Lung (tissue), 12 donors: Measurements from ENCODE around the gene TNFAIP3. TPM values are rescaled to one million over a fixed set of nuclear protein-coding genes. Genes with fewer than 3 reads are reported as not detected.
A peak's percentile ranks its signal among the peaks of the same experiment; 100 is the strongest.

Experiments used
- ATAC-seq: fragments of 200-7000 bp; cut with Tn5 transposase; one replicate; pipeline ENCODE4 v1.9.1; 2020; ENCODE audit warnings: moderate number of reproducible peaks; ENCODE audit not compliant: insufficient read depth, low FRiP score
- DNase-seq, 3 donors: peaks; one replicate each; pipeline ENCODE4 v3.0.0-alpha.2; 2013 to 2017
- H3K27ac ChIP-seq, 2 donors: one replicate each; pipeline ENCODE4 v1.5.1; 2013; ENCODE audit warnings: mild to moderate bottlenecking in 2 of 2, moderate library complexity in 2 of 2, control low read depth in 1 of 2, inconsistent platforms in 1 of 2, low read depth in 1 of 2, low read length in 1 of 2
- H3K27me3 ChIP-seq, 3 donors: one replicate each; pipeline ENCODE4 v1.5.1; 2013; ENCODE audit warnings: low read length in 2 of 3; ENCODE audit not compliant: control insufficient read depth in 3 of 3, insufficient read depth in 3 of 3
- H3K36me3 ChIP-seq, 4 donors: one replicate each; pipeline ENCODE4 v1.5.1; 2013; ENCODE audit warnings: low read length in 4 of 4, mild to moderate bottlenecking in 1 of 4, moderate library complexity in 1 of 4; ENCODE audit not compliant: control insufficient read depth in 4 of 4, insufficient read depth in 4 of 4
- H3K4me1 ChIP-seq, 5 donors: one replicate each; pipeline ENCODE4 v1.5.1; 2013; ENCODE audit warnings: low read length in 5 of 5, mild to moderate bottlenecking in 2 of 5, moderate library complexity in 1 of 5; ENCODE audit not compliant: control insufficient read depth in 5 of 5, insufficient read depth in 5 of 5
- H3K4me3 ChIP-seq: one replicate; pipeline ENCODE4 v1.5.1; 2013; ENCODE audit warnings: mild to moderate bottlenecking, control low read depth, moderate library complexity
- H3K9ac ChIP-seq, 2 donors: one replicate each; pipeline ENCODE4 v1.5.1; 2013; ENCODE audit warnings: low read length in 2 of 2, control low read depth in 1 of 2; ENCODE audit not compliant: insufficient read depth in 1 of 2
- H3K9me3 ChIP-seq, 4 donors: one replicate each; pipeline ENCODE4 v1.5.1; 2013; ENCODE audit warnings: low read length in 3 of 4, mild to moderate bottlenecking in 1 of 4, moderate library complexity in 1 of 4; ENCODE audit not compliant: control insufficient read depth in 4 of 4, insufficient read depth in 3 of 4
- WGBS, 2 donors: extraction: QIAGEN DNeasy Blood & Tissue Kit; methylation state at CpG; one replicate each; pipeline ENCODE4 v1.1.7; 2013; 5-methylcytosine and 5-hydroxymethylcytosine counted together
- polyA plus RNA-seq, 2 donors: library from polyadenylated mRNA; stranded (reverse); fragments of 200-250 nt; gene quantifications; one replicate each; pipeline ENCODE4 v1.2.1, GENCODE V29; 2013
- total RNA-seq, 2 donors: library from RNA; depleted of rRNA in 1 of 2; stranded (reverse); fragments of >200 nt in 1 of 2; gene quantifications; one replicate each; pipeline ENCODE4 v1.2.1, GENCODE V29; 2014 to 2021
- TF ChIP-seq, protein P1 (sequence below): IDR thresholded peaks from 2 replicates; pipeline ENCODE4 v1.5.1; 2012; ENCODE audit warnings: mild to moderate bottlenecking; ENCODE audit errors: control extremely low read depth, extremely low read depth
- donor health status: control.
- donor health status: control.
- donor health status: Bipolar disorder and iron deficiency.
- donor health status: healthy.
- donor health status: DM: yes; HTN: yes; CAD: no.

The TNFAIP3 gene
- total and polyA plus RNA-seq, 4 donors: 13.4 to 396 (median 87.5) TPM

DNA sequence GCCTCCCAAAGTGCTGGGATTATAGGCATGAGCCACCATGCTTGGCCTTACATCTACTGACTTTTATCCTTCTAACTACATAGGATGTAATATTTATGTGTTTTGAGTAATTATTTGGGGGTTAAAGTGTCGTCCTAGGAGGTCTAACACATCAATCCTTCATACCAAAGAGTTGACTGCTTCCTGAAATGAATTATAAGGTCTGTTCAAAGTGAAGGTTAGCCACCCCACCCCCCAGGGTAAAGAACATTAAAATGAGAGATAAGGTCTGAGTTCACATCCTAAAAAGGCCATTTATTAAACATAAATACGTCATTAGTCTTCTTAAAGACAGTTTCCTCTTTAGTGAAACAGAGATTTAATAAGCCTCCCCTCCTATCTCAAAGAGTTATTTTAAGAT, 33.8 kb downstream of the TNFAIP3 start:
- no peak for DNase-seq
- H3K4me3 ChIP-seq: no peak overlapping the region

DNA sequence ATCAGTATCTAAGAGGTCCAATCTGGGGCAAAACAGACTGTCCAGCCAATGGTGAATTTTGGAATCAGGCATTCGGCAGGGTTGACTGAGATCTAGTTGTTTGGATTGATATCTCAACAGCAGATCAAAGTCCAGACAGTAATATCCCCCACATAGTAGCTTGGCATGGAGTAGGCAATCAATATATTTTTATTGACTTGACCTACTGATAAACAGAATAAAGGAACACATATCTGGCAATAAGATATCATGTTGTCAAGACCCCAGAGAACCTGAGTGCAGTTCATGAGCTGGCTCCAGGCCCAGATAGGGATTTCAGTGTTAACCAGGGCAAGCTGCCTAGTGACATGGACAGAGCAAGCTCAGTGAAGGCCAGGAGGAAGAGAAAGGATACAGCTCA, 34.4 kb downstream of the TNFAIP3 start:
- 89 to 100% methylated on average over 1 of the region's 1 CpG for WGBS, 2 donors

More for the DNA sequence above, 33.8 kb downstream of the TNFAIP3 start:
- Histone ChIP-seq H3K27me3 (no peaks in the 10 kb centered on the region), H3K9me3 (no peaks in the 10 kb centered on the region), H3K36me3 (no peaks in the 10 kb centered on the region), H3K27ac (no peak overlapping the region), H3K4me1 (peaks cover 0 to 4% (median 0%) of the 10 kb centered on the region in 5 donors), H3K9ac (no peak overlapping the region)
- WGBS, 2 donors: 79 to 90% methylated on average over 2 of the region's 2 CpGs
- ATAC-seq: no peak
- TF ChIP-seq, protein P1, sequence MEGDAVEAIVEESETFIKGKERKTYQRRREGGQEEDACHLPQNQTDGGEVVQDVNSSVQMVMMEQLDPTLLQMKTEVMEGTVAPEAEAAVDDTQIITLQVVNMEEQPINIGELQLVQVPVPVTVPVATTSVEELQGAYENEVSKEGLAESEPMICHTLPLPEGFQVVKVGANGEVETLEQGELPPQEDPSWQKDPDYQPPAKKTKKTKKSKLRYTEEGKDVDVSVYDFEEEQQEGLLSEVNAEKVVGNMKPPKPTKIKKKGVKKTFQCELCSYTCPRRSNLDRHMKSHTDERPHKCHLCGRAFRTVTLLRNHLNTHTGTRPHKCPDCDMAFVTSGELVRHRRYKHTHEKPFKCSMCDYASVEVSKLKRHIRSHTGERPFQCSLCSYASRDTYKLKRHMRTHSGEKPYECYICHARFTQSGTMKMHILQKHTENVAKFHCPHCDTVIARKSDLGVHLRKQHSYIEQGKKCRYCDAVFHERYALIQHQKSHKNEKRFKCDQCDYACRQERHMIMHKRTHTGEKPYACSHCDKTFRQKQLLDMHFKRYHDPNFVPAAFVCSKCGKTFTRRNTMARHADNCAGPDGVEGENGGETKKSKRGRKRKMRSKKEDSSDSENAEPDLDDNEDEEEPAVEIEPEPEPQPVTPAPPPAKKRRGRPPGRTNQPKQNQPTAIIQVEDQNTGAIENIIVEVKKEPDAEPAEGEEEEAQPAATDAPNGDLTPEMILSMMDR: no peak

DNA sequence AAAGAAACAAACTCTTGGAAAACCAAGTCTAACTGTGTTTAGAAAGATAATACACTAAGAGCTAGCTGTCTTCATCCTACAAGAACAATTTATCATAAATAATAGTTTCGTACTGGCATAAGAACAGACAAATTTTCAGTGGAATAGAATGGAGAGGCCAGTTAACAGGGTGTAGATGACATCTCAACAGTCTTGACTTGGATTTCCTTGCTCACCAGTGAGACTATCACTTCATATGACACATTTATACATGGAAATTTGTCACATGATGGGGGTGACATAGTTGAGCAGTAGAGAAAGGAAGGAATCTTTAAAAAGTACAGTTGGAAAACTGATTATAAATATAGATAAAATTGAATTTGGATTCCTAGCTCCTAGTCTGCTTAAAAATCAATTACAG, 35.6 kb downstream of the TNFAIP3 start:
- Histone ChIP-seq H3K9ac (no peak overlapping the region), H3K9me3 (no peaks in the 10 kb centered on the region), H3K27ac (no peak overlapping the region), H3K4me1 (peaks cover 0 to 4% (median 0%) of the 10 kb centered on the region in 5 donors), H3K27me3 (no peaks in the 10 kb centered on the region), H3K4me3 (no peak overlapping the region), H3K36me3 (no peaks in the 10 kb centered on the region)
- peak in 2 of 3 donors; percentile 59 to 67 for DNase-seq
- ATAC-seq: no peak
- 89 to 94% methylated on average over 1 of the region's 1 CpG for WGBS, 2 donors
- TF ChIP-seq, protein P1: no peak

More for the DNA sequence above, 34.4 kb downstream of the TNFAIP3 start:
- no peak for ATAC-seq
- Histone ChIP-seq H3K4me1 (peaks cover 0 to 4% (median 0%) of the 10 kb centered on the region in 5 donors), H3K9me3 (no peaks in the 10 kb centered on the region), H3K4me3 (no peak overlapping the region), H3K9ac (no peak overlapping the region), H3K27ac (no peak overlapping the region), H3K36me3 (no peaks in the 10 kb centered on the region), H3K27me3 (no peaks in the 10 kb centered on the region)
- TF ChIP-seq, protein P1: no peak
- peak in 1 of 3 donors; percentile 20 for DNase-seq

DNA sequence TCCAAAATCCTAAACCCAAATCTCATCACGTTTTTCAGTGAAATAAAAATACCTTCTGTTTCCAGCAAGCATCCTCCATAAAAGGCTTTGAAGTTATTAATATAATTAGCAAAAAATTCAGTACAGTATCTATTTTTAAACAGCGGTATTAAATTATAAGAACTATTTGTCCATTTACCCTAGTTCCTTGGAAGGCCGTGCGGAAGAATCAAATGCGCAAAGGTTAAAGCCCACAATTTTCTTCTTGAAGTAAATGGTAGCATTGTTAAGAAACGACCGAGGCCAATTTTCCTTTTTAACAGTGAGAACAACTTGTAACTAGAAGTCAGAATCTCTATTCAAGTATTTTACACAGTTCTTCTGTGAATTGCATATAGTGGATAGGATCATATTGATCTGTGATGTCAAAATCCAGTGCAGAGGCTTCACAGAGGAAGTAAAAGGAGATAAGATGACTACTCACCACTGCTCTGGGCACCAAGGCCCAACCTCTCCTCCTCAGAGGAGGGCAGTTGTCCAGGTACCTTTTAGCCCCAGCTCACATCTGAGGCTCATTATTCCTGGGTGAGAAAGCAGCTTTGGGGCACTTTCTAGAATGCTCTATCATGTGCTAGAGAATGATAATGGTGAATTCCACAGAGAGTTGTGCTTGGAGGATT, 36.3 kb downstream of the TNFAIP3 start:
- H3K36me3 ChIP-seq: no peaks in the 10 kb centered on the region
- TF ChIP-seq, protein P1: no peak
- no peaks in the 10 kb centered on the region for H3K9me3 ChIP-seq
- peaks cover 0 to 4% (median 0%) of the 10 kb centered on the region in 5 donors for H3K4me1 ChIP-seq
- no peak overlapping the region for H3K27ac ChIP-seq
- WGBS, 2 donors: 94 to 96% methylated on average over 7 of the region's 7 CpGs
- H3K4me3 ChIP-seq: no peak overlapping the region
- ATAC-seq (no peak), DNase-seq (no peak)
- H3K9ac ChIP-seq: no peak overlapping the region
- no peaks in the 10 kb centered on the region for H3K27me3 ChIP-seq
